GM21360 (cell line): ENCODE measurements around the gene DDX49.

Experiments used
- ATAC-seq: cut with Tn5 transposase; IDR thresholded peaks from one replicate; pipeline ENCODE4 v1.9.1; 2021; ENCODE audit warnings: mild to moderate bottlenecking, moderate library complexity; ENCODE audit not compliant: unreplicated experiment

DDX49 gene

DNA sequence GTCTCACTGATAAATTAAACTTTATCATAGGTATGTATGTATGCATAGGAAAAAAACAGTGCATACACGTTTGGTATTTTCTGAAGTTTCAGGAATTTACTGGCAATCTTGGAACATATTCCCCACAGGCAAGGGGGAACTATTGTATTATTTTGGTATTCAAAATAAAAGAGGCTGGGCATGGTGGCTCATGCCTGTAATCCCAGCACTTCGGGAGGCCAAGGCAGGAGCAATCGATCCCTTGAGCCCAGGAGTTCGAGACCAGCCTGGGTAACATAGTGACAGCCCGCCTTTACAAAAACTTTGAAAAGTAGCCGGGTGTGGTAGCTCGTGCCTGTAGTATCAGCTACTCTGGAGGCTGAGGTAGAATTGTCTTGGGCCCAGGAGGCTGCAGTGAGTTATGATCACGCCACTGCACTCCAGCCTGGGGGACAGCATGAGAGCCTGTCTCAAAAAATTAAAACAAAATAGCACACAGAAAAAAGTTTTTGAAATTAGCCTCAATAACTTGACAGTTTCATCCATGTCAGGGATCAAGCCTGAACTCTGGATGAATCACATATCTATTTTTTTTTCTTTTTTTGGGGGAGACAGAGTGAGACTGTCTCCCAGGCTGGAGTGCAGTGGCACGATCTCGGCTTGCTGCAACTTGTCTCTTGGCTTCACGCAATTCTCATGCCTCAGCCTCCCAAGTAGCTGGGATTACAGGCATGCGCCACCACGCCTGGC, 50.6 kb downstream of the DDX49 start:
- no peak for ATAC-seq

DNA sequence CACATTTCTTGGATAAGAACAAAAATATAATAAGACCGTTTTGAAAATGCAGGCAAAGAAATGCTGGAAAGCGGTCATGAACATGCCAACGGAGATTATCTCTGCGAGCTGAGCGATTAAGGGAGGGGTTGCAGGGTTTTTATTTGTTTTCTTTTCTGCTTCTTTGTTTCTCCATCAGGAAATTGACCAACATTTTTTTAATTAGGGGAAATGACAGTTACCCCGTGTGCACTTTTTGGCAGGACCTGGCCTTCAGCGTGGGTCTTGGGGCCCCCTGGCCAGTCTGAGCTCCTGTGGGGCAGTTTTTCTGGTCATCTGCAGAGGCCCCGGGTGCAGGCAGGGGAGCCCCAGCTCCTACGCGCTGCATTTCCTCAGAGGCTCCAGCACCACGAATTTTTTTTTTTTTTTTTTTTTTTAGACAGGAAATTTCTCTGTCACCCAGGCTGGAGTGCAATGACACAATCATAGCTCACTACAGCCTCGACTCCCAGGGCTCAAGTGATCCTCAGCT, 52.8 kb downstream of the DDX49 start:
- ATAC-seq, result no peak

DNA sequence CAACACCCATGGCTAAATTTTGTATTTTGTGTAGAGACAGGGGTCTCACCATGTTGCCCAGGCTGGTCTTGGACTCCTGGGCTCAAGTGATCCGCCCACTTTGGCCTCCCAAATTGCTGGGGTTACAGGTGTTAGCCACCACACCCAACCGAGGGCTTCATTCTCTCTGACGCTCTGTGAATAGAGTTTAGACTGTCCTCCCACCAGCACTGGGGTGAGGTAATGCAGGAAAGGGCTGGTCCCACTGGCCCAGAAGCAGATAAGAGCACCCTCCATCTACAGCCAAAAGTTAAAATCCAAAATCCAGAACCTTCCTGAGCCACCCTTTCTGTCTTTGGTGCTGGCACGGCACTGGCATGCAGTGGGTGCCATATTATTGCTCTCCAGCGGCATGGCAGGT, 53.3 kb downstream of the DDX49 start:
- no peak for ATAC-seq

DNA sequence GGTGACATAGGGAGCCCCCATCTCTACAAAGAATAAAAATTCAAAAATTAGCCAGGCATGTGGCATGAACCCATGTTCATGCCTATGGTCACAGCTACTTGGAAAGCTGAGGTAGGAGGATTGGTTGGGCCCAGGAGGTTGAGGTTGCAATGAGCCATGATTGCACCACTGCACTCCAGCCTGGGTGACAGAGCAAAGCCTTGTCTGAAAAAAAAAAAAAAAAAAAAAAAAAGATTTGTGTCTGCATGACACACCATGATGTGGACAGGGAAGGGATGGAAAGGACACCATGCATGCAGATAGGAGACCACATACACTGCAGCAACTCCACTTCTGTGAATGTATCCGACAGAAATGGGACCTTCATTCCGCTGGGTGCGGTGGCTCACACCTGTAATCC, 55.5 kb downstream of the DDX49 start:
- no peak for ATAC-seq

DNA sequence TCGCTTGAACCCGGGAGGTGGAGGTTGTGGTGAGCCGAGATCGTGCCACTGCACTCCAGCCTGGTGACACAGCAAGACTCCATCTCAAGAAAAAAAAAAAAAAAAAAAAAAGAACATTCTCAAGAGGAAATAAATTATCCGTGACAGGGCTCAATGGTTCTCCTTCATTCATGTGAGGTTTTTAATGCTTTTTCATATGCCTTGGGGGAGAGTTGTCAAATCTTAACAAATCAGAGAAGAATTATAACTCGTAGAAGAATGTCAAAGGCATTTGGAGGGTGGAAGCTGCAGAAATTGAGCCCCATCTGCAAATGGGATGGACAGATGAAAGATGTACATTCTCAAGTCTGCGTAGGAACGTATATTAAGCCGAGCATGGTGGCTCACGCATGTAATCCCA, 56.4 kb downstream of the DDX49 start:
- ATAC-seq, result no peak
